Nephron (organoid): ENCODE measurements around the gene FBXO10.

Experiments
- H3K27ac Mint-ChIP-seq, 3 experiments: 2 replicates each; pipeline ENCODE4 v1.8.0; 2020; ENCODE audit warnings: mixed read lengths in 3 of 3, mild to moderate bottlenecking in 2 of 3, moderate library complexity in 1 of 3
- H3K27me3 Mint-ChIP-seq: 2 replicates; pipeline ENCODE4 v1.8.0; 2021; ENCODE audit warnings: low read depth, mild to moderate bottlenecking, moderate library complexity, mixed read lengths
- H3K36me3 Mint-ChIP-seq: 2 replicates; pipeline ENCODE4 v1.8.0; 2020; ENCODE audit warnings: low read depth, mixed read lengths
- H3K4me1 Mint-ChIP-seq: 2 replicates; pipeline ENCODE4 v1.8.0; 2020; ENCODE audit warnings: mixed read lengths
- H3K4me3 Mint-ChIP-seq, 3 experiments: 2 replicates each; pipeline ENCODE4 v1.8.0; 2020; ENCODE audit warnings: mild to moderate bottlenecking in 3 of 3, mixed read lengths in 3 of 3, moderate library complexity in 2 of 3
- H3K9me3 Mint-ChIP-seq: 2 replicates; pipeline ENCODE4 v1.8.0; 2020; ENCODE audit warnings: mixed read lengths
- TF ChIP-seq, protein P1 (sequence below), 3 experiments: fragments of 200-600 bp; sonication (generic); IDR thresholded peaks; one replicate each; pipeline ENCODE4 v1.5.0; 2021; ENCODE audit warnings: antibody characterized with exemption in 3 of 3; ENCODE audit not compliant: unreplicated experiment in 3 of 3

The FBXO10 gene

DNA sequence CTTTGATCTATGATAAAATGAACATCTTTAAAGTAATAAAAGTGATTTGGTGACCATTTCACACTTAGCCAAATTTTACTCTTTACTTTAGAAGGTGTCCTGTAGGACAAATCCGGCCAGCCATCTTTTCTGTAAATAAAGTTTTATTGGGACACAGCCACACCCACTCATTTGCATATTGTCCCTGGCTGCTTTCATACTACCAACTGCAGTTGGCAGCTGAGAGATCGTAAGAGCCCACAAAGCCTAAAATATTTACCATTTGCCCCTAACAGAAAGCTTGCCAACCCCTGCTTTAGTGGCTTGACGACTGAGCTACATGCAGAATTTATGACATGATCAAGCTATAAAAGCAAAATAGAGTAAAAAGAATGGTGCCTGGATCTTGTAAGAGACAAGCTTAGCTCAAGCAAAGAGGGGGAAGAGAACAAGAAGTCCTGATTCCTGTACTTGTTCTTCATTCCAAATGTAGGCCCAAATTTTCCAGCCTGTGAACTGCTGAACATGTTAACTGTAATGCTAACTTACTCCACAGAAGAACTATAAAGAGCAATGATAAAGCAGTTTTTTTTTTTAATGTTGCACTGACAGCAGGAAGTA is 7.4 kb upstream of the FBXO10 start:
- peaks cover 46% of the 10 kb centered on the region for H3K36me3 Mint-ChIP-seq

DNA sequence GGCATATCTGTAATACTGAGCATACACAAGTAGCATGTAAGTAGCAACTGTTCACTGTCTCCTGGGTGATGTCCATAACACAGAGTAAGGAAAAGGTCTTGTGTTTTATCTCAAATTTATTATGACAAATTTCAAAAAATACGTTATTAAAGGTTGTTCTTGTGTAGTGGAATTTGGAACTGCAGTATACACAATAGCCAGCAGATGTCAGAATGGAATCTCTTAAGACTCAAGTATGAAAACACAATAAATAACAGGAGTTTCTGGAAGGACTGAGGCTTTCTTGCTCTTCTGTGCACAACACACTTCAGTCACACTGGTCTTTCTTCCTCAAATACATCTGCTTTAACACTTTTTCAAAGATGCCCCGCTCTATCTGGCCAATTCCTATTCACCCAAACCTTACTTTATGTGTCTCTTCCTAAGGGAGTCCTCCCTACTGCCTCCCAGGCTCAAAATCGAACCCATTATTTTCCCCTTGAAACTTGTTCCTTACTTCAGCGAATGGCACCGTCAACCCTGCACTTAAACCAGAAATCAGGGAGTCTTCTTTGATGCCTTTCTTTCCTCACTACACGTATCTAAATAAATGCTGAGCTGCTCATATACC is 6.5 kb upstream of the FBXO10 start:
- Mint-ChIP-seq H3K4me1 (peaks cover 24% of the 10 kb centered on the region), H3K27ac (peak overlapping the region; percentile 18 to 21 (median 19)), H3K27me3 (no peaks in the 10 kb centered on the region), H3K9me3 (no peaks in the 10 kb centered on the region), H3K4me3 (no peak overlapping the region), H3K36me3 (peaks cover 39% of the 10 kb centered on the region)
- TF ChIP-seq, protein P1, sequence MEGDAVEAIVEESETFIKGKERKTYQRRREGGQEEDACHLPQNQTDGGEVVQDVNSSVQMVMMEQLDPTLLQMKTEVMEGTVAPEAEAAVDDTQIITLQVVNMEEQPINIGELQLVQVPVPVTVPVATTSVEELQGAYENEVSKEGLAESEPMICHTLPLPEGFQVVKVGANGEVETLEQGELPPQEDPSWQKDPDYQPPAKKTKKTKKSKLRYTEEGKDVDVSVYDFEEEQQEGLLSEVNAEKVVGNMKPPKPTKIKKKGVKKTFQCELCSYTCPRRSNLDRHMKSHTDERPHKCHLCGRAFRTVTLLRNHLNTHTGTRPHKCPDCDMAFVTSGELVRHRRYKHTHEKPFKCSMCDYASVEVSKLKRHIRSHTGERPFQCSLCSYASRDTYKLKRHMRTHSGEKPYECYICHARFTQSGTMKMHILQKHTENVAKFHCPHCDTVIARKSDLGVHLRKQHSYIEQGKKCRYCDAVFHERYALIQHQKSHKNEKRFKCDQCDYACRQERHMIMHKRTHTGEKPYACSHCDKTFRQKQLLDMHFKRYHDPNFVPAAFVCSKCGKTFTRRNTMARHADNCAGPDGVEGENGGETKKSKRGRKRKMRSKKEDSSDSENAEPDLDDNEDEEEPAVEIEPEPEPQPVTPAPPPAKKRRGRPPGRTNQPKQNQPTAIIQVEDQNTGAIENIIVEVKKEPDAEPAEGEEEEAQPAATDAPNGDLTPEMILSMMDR (IDR thresholded peaks at IDR 0.05; ENCODE audit: unreplicated experiment in 3 of 3): peak; percentile 58 to 73 (median 67)

More for the DNA sequence above, 7.4 kb upstream of the FBXO10 start:
- H3K9me3 Mint-ChIP-seq: no peaks in the 10 kb centered on the region
- no peak overlapping the region for H3K4me3 Mint-ChIP-seq
- peak overlapping the region in 1 of 3 experiments; percentile 23 for H3K27ac Mint-ChIP-seq
- H3K27me3 Mint-ChIP-seq: no peaks in the 10 kb centered on the region
- TF ChIP-seq, protein P1 (IDR thresholded peaks at IDR 0.05; ENCODE audit: unreplicated experiment in 3 of 3): no peak
- peaks cover 19% of the 10 kb centered on the region for H3K4me1 Mint-ChIP-seq

- Mint-ChIP-seq H3K9me3 (no peaks in the 10 kb centered on the region), H3K27me3 (no peaks in the 10 kb centered on the region), H3K4me1 (peaks cover 61% of the 10 kb centered on the region), H3K27ac (peak overlapping the region; percentile 86 to 92 (median 88)), H3K4me3 (peak overlapping the region; percentile 93 to 97 (median 94)), H3K36me3 (peaks cover 9% of the 10 kb centered on the region)
- TF ChIP-seq, protein P1 (IDR thresholded peaks at IDR 0.05; ENCODE audit: unreplicated experiment in 3 of 3): no peak
These were observed 667 bp downstream of the FBXO10 start for GRCh38 chr9:37575511-37575914.

DNA sequence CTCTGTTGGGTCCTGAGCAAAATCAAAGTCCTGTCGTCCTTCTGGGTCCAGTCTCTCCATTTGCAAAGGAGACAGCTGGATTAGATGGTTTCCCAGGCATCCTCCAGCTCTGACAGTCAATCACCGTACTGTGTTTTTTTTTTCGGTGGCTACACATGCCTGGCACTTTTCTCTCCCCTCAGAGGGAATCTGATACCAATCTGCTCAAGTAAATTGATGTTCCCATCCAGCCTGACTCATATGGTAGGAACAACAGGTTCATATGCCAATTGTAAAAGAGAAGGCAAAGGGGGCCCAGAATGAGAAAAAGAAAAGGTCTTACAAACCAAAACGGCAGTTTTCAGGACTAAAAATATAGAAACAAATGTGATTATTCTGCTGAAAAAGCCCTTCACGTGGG is 1.2 kb downstream of the FBXO10 start:
- TF ChIP-seq, protein P1 (IDR thresholded peaks at IDR 0.05; ENCODE audit: unreplicated experiment in 3 of 3): no peak
- Mint-ChIP-seq H3K27ac (peak overlapping the region; percentile 86 to 92 (median 88)), H3K4me3 (peak overlapping the region; percentile 93 to 97 (median 94)), H3K9me3 (no peaks in the 10 kb centered on the region), H3K4me1 (peaks cover 61% of the 10 kb centered on the region), H3K36me3 (peaks cover 14% of the 10 kb centered on the region), H3K27me3 (no peaks in the 10 kb centered on the region)

- peaks cover 14% of the 10 kb centered on the region for H3K36me3 Mint-ChIP-seq
- H3K27ac Mint-ChIP-seq: peak overlapping the region; percentile 86 to 92 (median 88)
- no peaks in the 10 kb centered on the region for H3K9me3 Mint-ChIP-seq
- H3K27me3 Mint-ChIP-seq: no peaks in the 10 kb centered on the region
- H3K4me1 Mint-ChIP-seq: peaks cover 61% of the 10 kb centered on the region
- H3K4me3 Mint-ChIP-seq: peak overlapping the region; percentile 93 to 97 (median 94)
- TF ChIP-seq, protein P1 (IDR thresholded peaks at IDR 0.05; ENCODE audit: unreplicated experiment in 3 of 3): no peak
These were observed 1.9 kb downstream of the FBXO10 start for GRCh38 chr9:37574241-37574721.
